Psoas muscle (tissue), 8 donors: Measurements from ENCODE around the gene RIN1. TPM values are rescaled to one million over a fixed set of nuclear protein-coding genes. Genes with fewer than 3 reads are reported as not detected.
A peak's percentile ranks its signal among the peaks of the same experiment; 100 is the strongest.

Source experiments
- ATAC-seq, 4 donors: fragments of 200-7000 bp; cut with Tn5 transposase; one replicate each; pipeline ENCODE4 v1.9.1; 2020; ENCODE audit warnings: moderate library complexity in 3 of 4, mild to moderate bottlenecking in 2 of 4
- DNase-seq, 2 donors: peaks; one replicate each; pipeline ENCODE4 v3.0.0-alpha.2; 2020
- H3K27ac ChIP-seq: fragments of 200-600 bp; one replicate; pipeline ENCODE4 v1.8.0; 2022
- H3K27me3 ChIP-seq, 3 donors: fragments of 200-600 bp in 1 of 3; one replicate each; pipeline versions ENCODE4 v1.6.1 to v1.8.0; 2013 to 2022; ENCODE audit warnings: low read length in 2 of 3, mild to moderate bottlenecking in 2 of 3, moderate library complexity in 1 of 3; ENCODE audit not compliant: insufficient read depth in 3 of 3
- H3K36me3 ChIP-seq, 2 donors: fragments of 200-600 bp in 1 of 2; one replicate each; pipeline versions ENCODE4 v1.6.1 to v1.8.0; 2013 to 2022; ENCODE audit warnings: low read depth in 1 of 2, mild to moderate bottlenecking in 1 of 2, moderate library complexity in 1 of 2; ENCODE audit not compliant: insufficient read depth in 1 of 2
- H3K4me1 ChIP-seq: fragments of 200-600 bp; one replicate; pipeline ENCODE4 v1.8.0; 2022
- H3K4me3 ChIP-seq: fragments of 200-600 bp; one replicate; pipeline ENCODE4 v1.8.0; 2022; ENCODE audit warnings: mild to moderate bottlenecking
- H3K9me3 ChIP-seq: fragments of 200-600 bp; one replicate; pipeline ENCODE4 v1.8.0; 2022
- CTCF ChIP-seq: fragments of 200-600 bp; IDR thresholded peaks from one replicate; pipeline ENCODE4 v1.8.0; 2022; ENCODE audit warnings: antibody characterized with exemption
- WGBS, 3 donors: extraction: QIAGEN DNeasy Blood & Tissue Kit; methylation state at CpG; one replicate each; pipeline versions ENCODE4 v1.1.6 to v1.1.7; 2013; 5-methylcytosine and 5-hydroxymethylcytosine counted together
- intact Hi-C, 2 donors: fragments of 100-400 bp; cut with DNase I; formaldehyde crosslinking; loops; one replicate each; pipeline versions ENCODE4 v1.11.0 to v1.14.2; 2022
- polyA plus RNA-seq, 3 donors: library from polyadenylated mRNA; stranded (reverse); fragments of 200-250 nt; gene quantifications; one replicate each; pipeline ENCODE4 v1.2.3, GENCODE V29; 2013
- total RNA-seq, 4 donors: library from RNA; stranded (reverse); fragmentation: NEBNext Ultra II Directional in 2 of 4; extraction: Animal tissue kit (Norgen Biotek cat#: 25700) in 2 of 4; gene quantifications; one replicate each; pipeline versions ENCODE4 v1.2.1 to v1.2.4, GENCODE V29; 2021 to 2023
- donor health status: healthy with polysubstance abuse.
- donor health status: DM: no; HTN: no; CAD: no; lungs with moderate emphysema.
- donor health status: Bipolar disorder and iron deficiency.
- donor health status: healthy.
- donor health status: DM: yes; HTN: yes; CAD: no.
- donor health status: DM: no; HTN: no; CAD: no.
- donor health status: DM: no; HTN: no; CAD: no.
- donor health status: DM: yes; HTN: yes; CAD: no.

The RIN1 gene
- total and polyA plus RNA-seq, 7 donors = 1.2 to 38.0 (median 5.7) TPM

- Histone ChIP-seq H3K27me3 (peaks cover 0 to 22% (median 10%) of the 10 kb centered on the region in 3 donors), H3K36me3 (peaks cover 6 to 31% of the 10 kb centered on the region in 2 donors), H3K4me3 (peak within 1 kb of the TSS; percentile 96), H3K9me3 (no peaks in the 10 kb centered on the region), H3K4me1 (peaks cover 16% of the 10 kb centered on the region), H3K27ac (peak within 1 kb of the TSS; percentile 95)
- WGBS, 3 donors = 0 to 1% (median 0%) methylated on average over 56 to 87 of the region's 87 CpGs
- ATAC-seq = peak; percentile 95 to 97 (median 97)
- TF ChIP-seq CTCF = no peak
- intact Hi-C loops = no loop called here
- peak; percentile 99 to 100 for DNase-seq
Observed at GRCh38 chr11:66288671-66289547, 47.3 kb downstream of the RIN1 start, which contains the start of gene YIF1A. YIF1A (minus strand) TSS chr11:66289143; CDS start chr11:66288985, 158 bp downstream.

GRCh38 chr11:66287889-66288670 lies 48.2 kb downstream of the RIN1 start:
- Histone ChIP-seq H3K9me3 (no peaks in the 10 kb centered on the region), H3K36me3 (peaks cover 6 to 31% of the 10 kb centered on the region in 2 donors), H3K27ac (peak overlapping the region; percentile 95), H3K27me3 (peaks cover 0 to 14% (median 8%) of the 10 kb centered on the region in 3 donors), H3K4me3 (peak overlapping the region; percentile 96), H3K4me1 (peaks cover 16% of the 10 kb centered on the region)
- ATAC-seq = peak in 3 of 4 donors; percentile 0 to 1 (median 1)
- intact Hi-C loops = no loop called here
- TF ChIP-seq CTCF = no peak
- DNase-seq = no peak
- WGBS, 3 donors = 27 to 30% (median 30%) methylated on average over 20 of the region's 20 CpGs

- no peak for ATAC-seq
- Histone ChIP-seq H3K4me3 (peak overlapping the region; percentile 96), H3K27ac (no peak overlapping the region), H3K36me3 (peaks cover 6 to 31% of the 10 kb centered on the region in 2 donors), H3K9me3 (no peaks in the 10 kb centered on the region), H3K4me1 (peaks cover 22% of the 10 kb centered on the region), H3K27me3 (peaks cover 0 to 7% (median 4%) of the 10 kb centered on the region in 3 donors)
- 74 to 78% (median 77%) methylated on average over 10 of the region's 10 CpGs for WGBS, 3 donors
- no peak for TF ChIP-seq CTCF
- DNase-seq = no peak
- intact Hi-C loops = no loop called here
Observed at GRCh38 chr11:66287211-66287888, 48.9 kb downstream of the RIN1 start.

- DNase-seq (no peak), ATAC-seq (no peak)
- peaks cover 22% of the 10 kb centered on the region for H3K4me1 ChIP-seq
- peaks cover 6 to 31% of the 10 kb centered on the region in 2 donors for H3K36me3 ChIP-seq
- no peak overlapping the region for H3K27ac ChIP-seq
- WGBS, 3 donors = 74 to 82% (median 82%) methylated on average over 5 of the region's 5 CpGs
- no peaks in the 10 kb centered on the region for H3K9me3 ChIP-seq
- no peak overlapping the region for H3K4me3 ChIP-seq
- H3K27me3 ChIP-seq = peaks cover 0 to under 1% (median 0%) of the 10 kb centered on the region in 3 donors
- intact Hi-C loops = no loop called here
- no peak for TF ChIP-seq CTCF
Observed at GRCh38 chr11:66286699-66287098, 49.5 kb downstream of the RIN1 start.
